Stimulated activated CD8-positive, alpha-beta memory T cell treated with anti-CD3 and anti-CD28 coated beads, Interleukin-4, amount 100 ng/mL, for 1 hour (primary cell): Measurements from ENCODE around the gene ZNF385B.

Source experiments
- DNase-seq, 2 donors: peaks; one replicate each; pipeline ENCODE4 v3.0.0-alpha.2; 2020; ENCODE audit warnings: low read depth in 2 of 2, low spot score in 1 of 2

ZNF385B gene

GRCh38 chr2:179685146-179685545, 176.3 kb downstream of the ZNF385B start:
- DNase-seq, result no peak

GRCh38 chr2:179682756-179683155, 178.7 kb downstream of the ZNF385B start:
- DNase-seq, result no peak

- DNase-seq, result no peak
Measured at GRCh38 chr2:179677746-179678505, 183.5 kb downstream of the ZNF385B start.

GRCh38 chr2:179677077-179677688, 184.2 kb downstream of the ZNF385B start:
- no peak for DNase-seq

- DNase-seq, result no peak
Measured at GRCh38 chr2:179675435-179675834, 186.0 kb downstream of the ZNF385B start.

GRCh38 chr2:179671043-179671981, 190.1 kb downstream of the ZNF385B start:
- DNase-seq, result no peak

- no peak for DNase-seq
Measured at GRCh38 chr2:179669196-179669595, 192.2 kb downstream of the ZNF385B start.

- no peak for DNase-seq
Measured at GRCh38 chr2:179664972-179665812, 196.2 kb downstream of the ZNF385B start.

- no peak for DNase-seq
Measured at GRCh38 chr2:179661986-179662385, 199.4 kb downstream of the ZNF385B start.

GRCh38 chr2:179657068-179657595, 204.3 kb downstream of the ZNF385B start:
- no peak for DNase-seq

- DNase-seq, result no peak
Measured at GRCh38 chr2:179655627-179656026, 205.8 kb downstream of the ZNF385B start.

- no peak for DNase-seq
Measured at GRCh38 chr2:179654806-179655205, 206.6 kb downstream of the ZNF385B start.

GRCh38 chr2:179652296-179652695, 209.1 kb downstream of the ZNF385B start:
- no peak for DNase-seq

GRCh38 chr2:179650420-179650819, 211.0 kb downstream of the ZNF385B start:
- no peak for DNase-seq

GRCh38 chr2:179646862-179647587, 214.4 kb downstream of the ZNF385B start:
- DNase-seq, result no peak

GRCh38 chr2:179646173-179646769, 215.1 kb downstream of the ZNF385B start:
- DNase-seq, result no peak

- no peak for DNase-seq
Measured at GRCh38 chr2:179645047-179645446, 216.4 kb downstream of the ZNF385B start.

GRCh38 chr2:179642462-179642861, 218.9 kb downstream of the ZNF385B start:
- DNase-seq, result no peak

- DNase-seq, result no peak
Measured at GRCh38 chr2:179636995-179637394, 224.4 kb downstream of the ZNF385B start.
